Fibroblast of lung (primary cell): ENCODE data around the gene GPR62.

Experiments
- EZH2 ChIP-seq: IDR thresholded peaks from 2 replicates; pipeline ENCODE4 v1.5.1; 2012; ENCODE audit warnings: low read length, control low read depth, mild to moderate bottlenecking; ENCODE audit errors: missing control alignments
- TF ChIP-seq, protein P1 (sequence below), 2 donors: IDR thresholded peaks in 1 of 2; conservative IDR thresholded peaks in 1 of 2; 1 replicate in 1 of 2; 2 replicates in 1 of 2; pipeline ENCODE4 v1.5.1; 2011 to 2012; ENCODE audit warnings: low read length in 2 of 2, control low read depth in 1 of 2, inconsistent platforms in 1 of 2, low read depth in 1 of 2, mild to moderate bottlenecking in 1 of 2

DNA sequence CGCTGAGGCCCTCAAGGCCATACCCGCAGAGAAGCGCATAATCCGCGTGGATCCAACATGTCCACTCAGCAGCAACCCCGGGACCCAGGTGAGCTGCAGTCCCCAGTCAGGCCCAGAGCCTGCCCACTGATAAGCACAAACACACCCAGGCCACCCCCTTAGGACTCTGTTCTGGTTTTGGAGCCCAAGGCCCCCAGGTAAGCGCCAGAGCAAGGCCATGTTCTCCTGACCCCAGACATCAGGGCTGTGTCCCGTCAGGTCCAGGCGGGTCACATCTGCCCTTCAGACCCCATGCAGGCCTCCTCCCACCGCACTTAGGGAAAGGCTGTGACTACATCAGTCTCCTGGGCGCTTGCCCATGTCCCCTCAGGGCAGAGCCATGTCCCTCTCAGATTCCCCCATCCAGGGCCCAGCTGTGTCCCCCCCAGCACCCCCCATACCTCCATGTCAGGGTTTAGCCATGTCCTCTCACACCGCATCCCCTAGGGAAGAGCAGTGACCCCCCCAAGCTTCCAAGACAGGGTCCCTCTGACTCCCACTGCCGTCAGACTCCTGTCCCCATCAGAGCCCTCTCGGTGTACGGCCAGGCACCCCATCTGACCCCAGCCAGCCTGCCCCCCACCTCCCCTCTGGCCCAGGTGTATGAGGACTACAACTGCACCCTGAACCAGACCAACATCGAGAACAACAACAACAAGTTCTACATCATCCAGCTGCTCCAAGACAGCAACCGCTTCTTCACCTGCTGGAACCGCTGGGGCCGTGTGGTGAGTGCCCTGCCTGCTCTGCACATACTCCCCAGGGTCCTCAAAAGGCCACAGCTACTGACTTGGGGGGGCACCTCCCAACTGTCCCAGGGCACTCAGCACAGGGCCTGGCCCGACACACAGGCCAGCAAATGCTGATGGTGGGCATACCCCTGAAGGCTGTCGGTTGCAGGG lies 11.5 kb upstream of the GPR62 start:
- TF ChIP-seq, protein P1, sequence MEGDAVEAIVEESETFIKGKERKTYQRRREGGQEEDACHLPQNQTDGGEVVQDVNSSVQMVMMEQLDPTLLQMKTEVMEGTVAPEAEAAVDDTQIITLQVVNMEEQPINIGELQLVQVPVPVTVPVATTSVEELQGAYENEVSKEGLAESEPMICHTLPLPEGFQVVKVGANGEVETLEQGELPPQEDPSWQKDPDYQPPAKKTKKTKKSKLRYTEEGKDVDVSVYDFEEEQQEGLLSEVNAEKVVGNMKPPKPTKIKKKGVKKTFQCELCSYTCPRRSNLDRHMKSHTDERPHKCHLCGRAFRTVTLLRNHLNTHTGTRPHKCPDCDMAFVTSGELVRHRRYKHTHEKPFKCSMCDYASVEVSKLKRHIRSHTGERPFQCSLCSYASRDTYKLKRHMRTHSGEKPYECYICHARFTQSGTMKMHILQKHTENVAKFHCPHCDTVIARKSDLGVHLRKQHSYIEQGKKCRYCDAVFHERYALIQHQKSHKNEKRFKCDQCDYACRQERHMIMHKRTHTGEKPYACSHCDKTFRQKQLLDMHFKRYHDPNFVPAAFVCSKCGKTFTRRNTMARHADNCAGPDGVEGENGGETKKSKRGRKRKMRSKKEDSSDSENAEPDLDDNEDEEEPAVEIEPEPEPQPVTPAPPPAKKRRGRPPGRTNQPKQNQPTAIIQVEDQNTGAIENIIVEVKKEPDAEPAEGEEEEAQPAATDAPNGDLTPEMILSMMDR (conservative IDR thresholded peaks at IDR 0.05 in 1 of 2, IDR thresholded peaks at IDR 0.05 in 1 of 2; ENCODE audit: low read depth in 1 of 2, low read length in 2 of 2): no peak
- no peak for TF ChIP-seq EZH2
